Body of pancreas (tissue), 4 donors: ENCODE data around the gene GAK. TPM values are rescaled to one million over a fixed set of nuclear protein-coding genes. Genes with fewer than 3 reads are reported as not detected.
A peak's percentile ranks its signal among the peaks of the same experiment; 100 is the strongest.

Source experiments
- ATAC-seq: fragments of 150-250 bp; one replicate; pipeline ENCODE4 v1.9.1; 2016
- DNase-seq, 4 donors: peaks; one replicate each; pipeline ENCODE4 v3.0.0-alpha.2; 2019
- H3K27ac ChIP-seq, 4 donors: fragments of 200-600 bp; sonication (generic); 1 replicate in 3 of 4; 2 replicates in 1 of 4; pipeline versions ENCODE4 v1.5.1 to v1.6.1; 2016 to 2019; ENCODE audit warnings: mild to moderate bottlenecking in 1 of 4, mixed read lengths in 1 of 4, moderate library complexity in 1 of 4
- H3K27me3 ChIP-seq, 2 donors: fragments of 200-600 bp; sonication (generic); one replicate each; pipeline ENCODE4 v1.6.0; 2016; ENCODE audit warnings: mild to moderate bottlenecking in 1 of 2
- H3K36me3 ChIP-seq, 2 donors: fragments of 200-600 bp; sonication (generic); replicated peaks in 1 of 2; 2 replicates each; pipeline ENCODE4 v1.5.1; 2016; ENCODE audit warnings: low read depth in 2 of 2; ENCODE audit not compliant: insufficient read depth in 1 of 2
- H3K4me1 ChIP-seq: fragments of 200-600 bp; sonication (generic); one replicate; pipeline ENCODE4 v1.6.0; 2016
- H3K4me3 ChIP-seq, 2 donors: fragments of 200-600 bp; sonication (generic); 1 replicate in 1 of 2; 2 replicates in 1 of 2; pipeline ENCODE4 v1.5.1; 2016 to 2019
- H3K9me3 ChIP-seq, 3 donors: fragments of 200-600 bp; sonication (generic); 1 replicate in 2 of 3; 2 replicates in 1 of 3; pipeline ENCODE4 v1.5.1; 2016
- POLR2A ChIP-seq, 3 donors: fragments of 450-650 bp; IDR thresholded peaks; one replicate each; pipeline ENCODE4 v1.6.1; 2016; ENCODE audit warnings: antibody characterized with exemption in 3 of 3, mild to moderate bottlenecking in 2 of 3
- WGBS, 2 donors: methylation state at CpG; one replicate each; pipeline ENCODE4 v1.1.5; 2017; 5-methylcytosine and 5-hydroxymethylcytosine counted together
- intact Hi-C: fragments of 100-400 bp; cut with DNase I; formaldehyde crosslinking; loops from one replicate; pipeline ENCODE4 v1.15.1; 2023
- total RNA-seq, 2 donors: library from RNA; depleted of rRNA; stranded (reverse); fragments of >200 nt; gene quantifications; one replicate each; pipeline ENCODE4 v1.1.0, GENCODE V29; 2016
- TF ChIP-seq, protein P1 (sequence below), 7 experiments: fragments of 450-650 bp in 4 of 7; fragments of 200-600 bp in 3 of 7; sonication (generic) in 3 of 7; IDR thresholded peaks; one replicate each; pipeline ENCODE4 v1.5.1; 2016 to 2019; ENCODE audit warnings: antibody characterized with exemption in 7 of 7

Gene GAK
- total RNA-seq, 2 donors from 2014 or later: 126 to 127 TPM

DNA sequence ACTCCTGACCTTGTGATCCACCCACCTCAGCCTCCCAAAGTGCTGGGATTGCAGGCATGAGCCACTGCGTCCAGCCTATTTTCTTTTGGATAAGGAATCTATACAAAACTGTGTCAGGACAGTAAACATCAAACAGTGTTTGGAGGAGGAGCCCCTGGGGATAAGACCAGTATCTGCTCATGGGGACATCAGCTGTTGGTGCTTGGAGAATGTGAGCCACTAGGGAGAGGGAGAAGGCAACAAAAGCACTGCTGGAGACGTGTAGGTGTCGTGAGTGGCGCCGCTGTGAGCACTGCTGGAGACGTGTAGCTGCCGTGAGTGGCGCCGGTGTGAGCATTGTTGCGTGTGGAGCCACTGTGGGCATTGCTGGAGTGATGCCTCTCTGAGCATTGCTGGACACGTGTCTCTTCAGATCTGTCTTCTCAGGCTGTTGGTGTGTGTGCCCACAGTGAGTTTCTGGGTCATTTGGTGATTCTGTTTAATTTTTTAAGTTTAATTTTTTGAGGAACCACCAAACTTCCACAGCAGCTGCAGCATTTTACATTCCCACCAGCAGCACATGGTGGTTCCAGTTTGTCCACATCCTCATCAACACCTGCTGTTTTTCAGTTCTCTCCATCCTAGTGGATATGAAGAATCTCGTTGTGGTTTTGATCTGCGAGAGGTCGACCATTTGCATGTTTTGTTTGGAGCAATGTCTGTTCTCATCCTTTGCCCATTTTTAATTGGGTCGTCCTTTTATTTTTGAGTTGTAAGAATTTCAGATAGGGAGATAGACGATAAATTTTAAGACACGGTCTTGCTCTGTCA is 22.3 kb upstream of the GAK start:
- 93 to 95% methylated on average over 17 of the region's 17 CpGs for WGBS, 2 donors
- Histone ChIP-seq H3K9me3 (no peaks in the 10 kb centered on the region), H3K27me3 (no peaks in the 10 kb centered on the region), H3K27ac (no peak overlapping the region), H3K4me3 (no peak overlapping the region), H3K4me1 (no peaks in the 10 kb centered on the region), H3K36me3 (no peaks in the 10 kb centered on the region)
- TF ChIP-seq, protein P1, sequence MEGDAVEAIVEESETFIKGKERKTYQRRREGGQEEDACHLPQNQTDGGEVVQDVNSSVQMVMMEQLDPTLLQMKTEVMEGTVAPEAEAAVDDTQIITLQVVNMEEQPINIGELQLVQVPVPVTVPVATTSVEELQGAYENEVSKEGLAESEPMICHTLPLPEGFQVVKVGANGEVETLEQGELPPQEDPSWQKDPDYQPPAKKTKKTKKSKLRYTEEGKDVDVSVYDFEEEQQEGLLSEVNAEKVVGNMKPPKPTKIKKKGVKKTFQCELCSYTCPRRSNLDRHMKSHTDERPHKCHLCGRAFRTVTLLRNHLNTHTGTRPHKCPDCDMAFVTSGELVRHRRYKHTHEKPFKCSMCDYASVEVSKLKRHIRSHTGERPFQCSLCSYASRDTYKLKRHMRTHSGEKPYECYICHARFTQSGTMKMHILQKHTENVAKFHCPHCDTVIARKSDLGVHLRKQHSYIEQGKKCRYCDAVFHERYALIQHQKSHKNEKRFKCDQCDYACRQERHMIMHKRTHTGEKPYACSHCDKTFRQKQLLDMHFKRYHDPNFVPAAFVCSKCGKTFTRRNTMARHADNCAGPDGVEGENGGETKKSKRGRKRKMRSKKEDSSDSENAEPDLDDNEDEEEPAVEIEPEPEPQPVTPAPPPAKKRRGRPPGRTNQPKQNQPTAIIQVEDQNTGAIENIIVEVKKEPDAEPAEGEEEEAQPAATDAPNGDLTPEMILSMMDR (IDR thresholded peaks at IDR 0.05): no peak
- TF ChIP-seq POLR2A (IDR thresholded peaks at IDR 0.05): no peak
- DNase-seq: no peak
- no peak for ATAC-seq
- intact Hi-C loops: no loop called here

DNA sequence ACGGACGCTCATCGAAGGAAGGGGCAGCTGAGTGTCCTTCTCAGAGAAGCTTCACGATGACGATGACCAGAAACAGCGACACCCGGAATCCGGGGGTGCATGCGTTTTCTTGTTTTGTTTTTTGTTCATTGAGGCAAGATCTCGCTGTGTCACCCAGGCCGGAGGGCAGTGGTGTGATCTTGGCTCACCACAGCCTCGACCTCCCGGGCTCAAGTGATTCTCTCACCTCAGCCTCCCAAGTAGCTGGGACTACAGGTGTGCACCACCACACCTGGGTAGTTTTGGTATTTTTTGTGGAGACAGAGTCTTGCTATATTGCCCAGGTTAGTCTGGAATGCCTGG is 21.4 kb upstream of the GAK start:
- TF ChIP-seq, protein P1 (IDR thresholded peaks at IDR 0.05): no peak
- H3K4me3 ChIP-seq: no peak overlapping the region
- H3K36me3 ChIP-seq: no peaks in the 10 kb centered on the region
- no peak for ATAC-seq
- DNase-seq: peak in 1 of 4 donors; percentile 7
- H3K9me3 ChIP-seq: no peaks in the 10 kb centered on the region
- 94 to 96% methylated on average over 10 to 13 of the region's 13 CpGs for WGBS, 2 donors
- peaks cover 3% of the 10 kb centered on the region for H3K4me1 ChIP-seq
- no peaks in the 10 kb centered on the region for H3K27me3 ChIP-seq
- intact Hi-C loops: no loop called here
- no peak overlapping the region for H3K27ac ChIP-seq

DNA sequence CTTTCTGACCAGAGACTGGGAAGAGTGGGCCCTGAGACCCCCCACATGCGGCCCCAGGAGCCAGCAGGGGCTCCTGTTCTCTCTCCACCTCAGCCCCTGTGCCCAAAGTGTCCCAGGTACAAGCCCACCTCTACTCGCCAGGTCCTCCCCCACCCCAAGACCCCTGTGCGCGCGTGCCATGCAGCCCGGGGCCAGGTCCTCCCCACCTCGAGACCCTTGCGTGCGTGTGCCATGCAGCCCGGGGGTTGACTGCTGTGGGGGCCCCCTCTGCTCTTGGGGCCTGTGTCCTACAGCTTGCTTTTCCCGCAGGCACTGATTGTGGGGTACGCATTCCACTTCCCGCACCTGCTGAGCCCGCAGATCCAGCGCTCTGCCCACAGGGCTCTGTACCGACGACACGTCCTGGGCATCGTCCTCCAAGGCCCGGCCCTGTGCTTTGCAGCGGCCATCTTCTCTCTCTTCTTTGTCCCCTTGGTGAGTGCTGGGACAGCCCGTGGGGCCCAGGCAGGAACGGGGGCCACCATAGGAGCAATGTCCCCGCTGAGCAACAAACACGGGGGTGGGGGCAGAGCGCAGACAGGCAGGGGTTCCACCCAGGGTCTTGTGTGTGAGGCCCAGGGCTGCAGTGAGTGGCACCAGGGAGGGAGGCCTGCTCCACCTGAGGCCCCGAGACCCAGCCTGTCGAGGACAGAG is 20.9 kb upstream of the GAK start:
- Histone ChIP-seq H3K9me3 (no peaks in the 10 kb centered on the region), H3K27ac (no peak overlapping the region), H3K4me3 (no peak overlapping the region), H3K27me3 (no peaks in the 10 kb centered on the region), H3K36me3 (no peaks in the 10 kb centered on the region), H3K4me1 (peaks cover 9% of the 10 kb centered on the region)
- no peak for ATAC-seq
- DNase-seq: peak in 1 of 4 donors; percentile 8
- WGBS, 2 donors: 95% methylated on average over 21 to 27 of the region's 28 CpGs
- intact Hi-C loops: no loop called here
- no peak for TF ChIP-seq POLR2A (IDR thresholded peaks at IDR 0.05)
- TF ChIP-seq, protein P1 (IDR thresholded peaks at IDR 0.05): no peak

DNA sequence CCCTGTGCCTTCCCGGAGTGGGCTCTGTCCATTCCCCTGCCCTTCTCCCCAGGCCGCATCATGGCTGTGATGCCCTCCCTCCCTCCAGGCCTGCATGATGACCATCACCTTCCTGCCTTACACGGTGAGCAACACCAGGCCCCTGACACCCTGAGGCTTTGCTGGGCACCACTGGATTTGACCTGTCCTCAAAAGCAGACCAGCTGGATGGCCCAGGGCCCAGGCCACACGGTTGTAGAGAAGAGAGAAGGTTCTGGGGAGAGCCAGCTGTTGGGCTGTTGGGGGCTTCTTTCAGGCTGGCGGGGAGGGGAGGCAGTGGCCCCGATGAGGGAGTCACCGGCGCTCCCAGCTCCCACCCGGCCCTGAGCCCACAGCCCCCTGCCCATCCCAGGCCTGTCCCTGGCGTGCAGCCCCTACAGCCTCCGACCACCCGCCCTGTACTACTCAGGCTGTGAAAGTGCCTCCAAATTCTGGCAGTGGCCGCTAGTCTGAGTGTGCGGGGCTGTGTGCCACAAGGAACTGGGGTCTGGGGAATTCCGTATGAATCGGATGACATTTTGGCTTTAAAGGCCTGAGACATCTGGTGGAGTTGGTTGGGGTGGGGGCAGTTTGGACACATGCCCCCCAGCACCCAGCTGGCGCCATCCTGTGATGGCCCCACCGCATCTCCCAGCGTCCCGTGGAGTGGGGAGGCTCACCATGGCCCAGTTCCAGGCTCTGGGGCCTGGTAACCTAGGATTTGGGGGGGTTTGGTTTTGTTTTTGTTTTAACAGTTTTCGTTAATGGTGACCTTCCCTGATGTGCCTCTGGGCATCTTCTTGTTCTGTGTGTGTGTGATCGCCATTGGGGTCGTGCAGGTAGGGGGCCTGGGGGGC is 19.7 kb upstream of the GAK start:
- DNase-seq: peak in 1 of 4 donors; percentile 9
- ATAC-seq: no peak

More for the DNA sequence above, 19.7 kb upstream of the GAK start:
- Histone ChIP-seq H3K36me3 (no peaks in the 10 kb centered on the region), H3K4me3 (no peak overlapping the region), H3K9me3 (no peaks in the 10 kb centered on the region), H3K27me3 (no peaks in the 10 kb centered on the region), H3K27ac (no peak overlapping the region), H3K4me1 (peaks cover 14% of the 10 kb centered on the region)
- WGBS, 2 donors: 91 to 95% methylated on average over 11 to 19 of the region's 23 CpGs
- TF ChIP-seq, protein P1 (IDR thresholded peaks at IDR 0.05): no peak
- TF ChIP-seq POLR2A (IDR thresholded peaks at IDR 0.05): no peak
- intact Hi-C loops: no loop called here
